Esophagus muscularis mucosa (tissue), 4 donors: Measurements from ENCODE around the gene BORCS6. TPM values are rescaled to one million over a fixed set of nuclear protein-coding genes. Genes with fewer than 3 reads are reported as not detected.

Source experiments
- DNase-seq: peaks from one replicate; pipeline ENCODE4 v3.0.0-alpha.2; 2017; ENCODE audit errors: extremely low spot score
- H3K27ac ChIP-seq, 4 donors: fragments of 200-600 bp; sonication (generic); replicated peaks in 1 of 4; 1 replicate in 3 of 4; 2 replicates in 1 of 4; pipeline ENCODE4 v1.5.1; 2016 to 2019; ENCODE audit warnings: mild to moderate bottlenecking in 1 of 4
- H3K27me3 ChIP-seq, 4 donors: fragments of 200-600 bp; sonication (generic); one replicate each; pipeline versions ENCODE4 v1.5.1 to v1.6.0; 2016 to 2019
- H3K36me3 ChIP-seq, 4 donors: fragments of 200-600 bp; sonication (generic); one replicate each; pipeline ENCODE4 v1.5.1; 2016 to 2019
- H3K4me1 ChIP-seq, 4 donors: fragments of 200-600 bp; sonication (generic); one replicate each; pipeline ENCODE4 v1.5.1; 2016 to 2019
- H3K4me3 ChIP-seq, 4 donors: fragments of 200-600 bp; sonication (generic); 1 replicate in 2 of 4; 2 replicates in 2 of 4; pipeline ENCODE4 v1.5.1; 2016 to 2019; ENCODE audit warnings: mild to moderate bottlenecking in 4 of 4, moderate library complexity in 1 of 4
- H3K9me3 ChIP-seq, 4 donors: fragments of 200-600 bp; sonication (generic); 1 replicate in 3 of 4; 2 replicates in 1 of 4; pipeline ENCODE4 v1.5.1; 2016 to 2019
- CTCF ChIP-seq, 3 experiments: fragments of 200-600 bp in 2 of 3; fragments of 450-650 bp in 1 of 3; sonication (generic) in 2 of 3; IDR thresholded peaks; one replicate each; pipeline ENCODE4 v1.5.1; 2017 to 2019; ENCODE audit warnings: antibody characterized with exemption in 3 of 3, mild to moderate bottlenecking in 2 of 3, moderate library complexity in 1 of 3
- EP300 ChIP-seq: sonication (generic); formaldehyde crosslinking; IDR thresholded peaks from one replicate; pipeline ENCODE4 v1.6.1; 2017; ENCODE audit warnings: antibody characterized with exemption
- POLR2A ChIP-seq: fragments of 450-650 bp; IDR thresholded peaks from one replicate; pipeline ENCODE4 v1.6.1; 2017; ENCODE audit warnings: antibody characterized with exemption, moderate library complexity, mild to moderate bottlenecking, low read depth
- POLR2AphosphoS5 ChIP-seq, 2 donors: sonication (generic); formaldehyde crosslinking; IDR thresholded peaks; one replicate each; pipeline ENCODE4 v1.6.1; 2017; ENCODE audit warnings: antibody characterized with exemption in 2 of 2
- WGBS: methylation state at CpG from one replicate; pipeline ENCODE4 v1.1.5; 2018; 5-methylcytosine and 5-hydroxymethylcytosine counted together
- intact Hi-C: fragments of 100-400 bp; cut with DNase I; formaldehyde crosslinking; loops from one replicate; pipeline ENCODE4 v1.15.1; 2023
- total RNA-seq, 4 donors: library from RNA; depleted of rRNA; stranded (reverse); fragments of >200 nt; gene quantifications; one replicate each; pipeline versions ENCODE4 v1.1.0 to v1.2.1, GENCODE V29; 2016

Gene BORCS6
- total RNA-seq, 4 donors from 2014 or later: 8.6 to 22.4 (median 13.9) TPM

- Histone ChIP-seq H3K9me3 (no peaks in the 10 kb centered on the region), H3K27me3 (no peaks in the 10 kb centered on the region), H3K36me3 (no peaks in the 10 kb centered on the region), H3K4me3 (peak within 1 kb of the TSS; percentile 55 to 65 (median 62)), H3K27ac (peak within 1 kb of the TSS; percentile 84 to 86 (median 86)), H3K4me1 (peaks cover 10 to 16% (median 14%) of the 10 kb centered on the region in 4 donors)
- intact Hi-C loops: loop anchor here (10.0 kb wide), 1 partner anchor 75 kb away; the partner anchor contains the start of gene RANGRF
- 3% methylated on average over 45 of the region's 46 CpGs for WGBS
- TF ChIP-seq POLR2A (no peak), POLR2AphosphoS5 (IDR thresholded peaks at IDR 0.05) (peak; percentile 37 to 78)
- peak; percentile 98 for DNase-seq
These were observed 20.2 kb upstream of the BORCS6 start, which contains the start of gene AURKB for GRCh38 chr17:8209907-8210760. AURKB (minus strand) TSS chr17:8210575; CDS start chr17:8210224, 351 bp downstream.

GRCh38 chr17:8206536-8206935 lies 16.6 kb upstream of the BORCS6 start:
- peaks cover 10 to 15% (median 14%) of the 10 kb centered on the region in 4 donors for H3K4me1 ChIP-seq
- no peaks in the 10 kb centered on the region for H3K36me3 ChIP-seq
- H3K27ac ChIP-seq: no peak overlapping the region
- 96% methylated on average over 9 of the region's 12 CpGs for WGBS
- H3K27me3 ChIP-seq: no peaks in the 10 kb centered on the region
- DNase-seq: no peak
- intact Hi-C loops: loop anchor here (10.0 kb wide), 1 partner anchor 78 kb away; the partner anchor contains the start of gene RANGRF
- no peaks in the 10 kb centered on the region for H3K9me3 ChIP-seq
- no peak overlapping the region for H3K4me3 ChIP-seq
- TF ChIP-seq CTCF (IDR thresholded peaks at IDR 0.05) (no peak), POLR2A (no peak), EP300 (no peak), POLR2AphosphoS5 (IDR thresholded peaks at IDR 0.05) (no peak)

GRCh38 chr17:8204761-8205555 lies 15.0 kb upstream of the BORCS6 start:
- 86% methylated on average over 9 of the region's 19 CpGs for WGBS
- no peaks in the 10 kb centered on the region for H3K9me3 ChIP-seq
- H3K27ac ChIP-seq: no peak overlapping the region
- DNase-seq: no peak
- intact Hi-C loops: loop anchor here (10.0 kb wide), 1 partner anchor 80 kb away; the partner anchor contains the start of gene RANGRF
- TF ChIP-seq EP300 (no peak), POLR2A (no peak), POLR2AphosphoS5 (IDR thresholded peaks at IDR 0.05) (no peak), CTCF (IDR thresholded peaks at IDR 0.05) (no peak)
- H3K36me3 ChIP-seq: no peaks in the 10 kb centered on the region
- H3K27me3 ChIP-seq: no peaks in the 10 kb centered on the region
- no peak overlapping the region for H3K4me3 ChIP-seq
- H3K4me1 ChIP-seq: peaks cover 3 to 8% (median 5%) of the 10 kb centered on the region in 4 donors

GRCh38 chr17:8192070-8192815 lies 2.3 kb upstream of the BORCS6 start:
- peaks cover 42 to 51% (median 50%) of the 10 kb centered on the region in 4 donors for H3K4me1 ChIP-seq
- H3K4me3 ChIP-seq: peak overlapping the region; percentile 42 to 56 (median 48)
- no peaks in the 10 kb centered on the region for H3K27me3 ChIP-seq
- H3K9me3 ChIP-seq: no peaks in the 10 kb centered on the region
- TF ChIP-seq POLR2A (peak; percentile 16), EP300 (no peak), POLR2AphosphoS5 (IDR thresholded peaks at IDR 0.05) (peak; percentile 87 to 98), CTCF (IDR thresholded peaks at IDR 0.05) (no peak)
- intact Hi-C loops: no loop called here
- no peaks in the 10 kb centered on the region for H3K36me3 ChIP-seq
- peak; percentile 97 for DNase-seq
- H3K27ac ChIP-seq: peak overlapping the region; percentile 82 to 84 (median 83)
- 12% methylated on average over 12 of the region's 12 CpGs for WGBS
